ENCODE measurements around the gene TANC1.

TANC1 gene

GRCh38 chr2:159206736-159207380 is 238.4 kb downstream of the TANC1 start:
- DNase-seq = no peak

- no peak for DNase-seq
Measured at GRCh38 chr2:159208438-159208837, 240.0 kb downstream of the TANC1 start.

- no peak for DNase-seq
Measured at GRCh38 chr2:159209341-159210306, 241.2 kb downstream of the TANC1 start.

- no peak for DNase-seq
Measured at GRCh38 chr2:159211447-159212396, 243.3 kb downstream of the TANC1 start.

GRCh38 chr2:159213296-159213695 is 244.9 kb downstream of the TANC1 start:
- no peak for DNase-seq

- no peak for DNase-seq
Measured at GRCh38 chr2:159214325-159214865, 246.0 kb downstream of the TANC1 start.

- DNase-seq = no peak
Measured at GRCh38 chr2:159215116-159215515, 246.7 kb downstream of the TANC1 start.

GRCh38 chr2:159217676-159218075 is 249.2 kb downstream of the TANC1 start:
- DNase-seq = no peak

- DNase-seq = no peak
Measured at GRCh38 chr2:159218389-159218788, 249.9 kb downstream of the TANC1 start.

- DNase-seq = no peak
Measured at GRCh38 chr2:159219394-159219998, 251.1 kb downstream of the TANC1 start.

GRCh38 chr2:159224061-159224813 is 255.8 kb downstream of the TANC1 start:
- no peak for DNase-seq

- DNase-seq = no peak
Measured at GRCh38 chr2:159225025-159226016, 256.9 kb downstream of the TANC1 start.

GRCh38 chr2:159226059-159226461 is 257.6 kb downstream of the TANC1 start:
- DNase-seq = no peak

GRCh38 chr2:159226608-159227385 is 258.4 kb downstream of the TANC1 start:
- no peak for DNase-seq

- DNase-seq = no peak
Measured at GRCh38 chr2:159227467-159227866, 259.0 kb downstream of the TANC1 start.

GRCh38 chr2:159228081-159228581 is 259.7 kb downstream of the TANC1 start:
- DNase-seq = no peak

GRCh38 chr2:159229476-159230144 is 261.2 kb downstream of the TANC1 start:
- no peak for DNase-seq

GRCh38 chr2:159230145-159230877 is 261.9 kb downstream of the TANC1 start:
- no peak for DNase-seq
